GM12864 (cell line): ENCODE data around the gene OR2AE1.
"Not testable (repeated sequence)": the region's sequence is repeated elsewhere in the genome, so short reads cannot be mapped to it uniquely, and the experiment has no call there.

ENCODE experiments used
- DNase-seq: peaks from one replicate; pipeline ENCODE4 v3.0.0-alpha.2; 2011; ENCODE audit warnings: low read depth
- H3K4me3 ChIP-seq: 2 replicates; pipeline ENCODE4 v1.5.1; 2011; ENCODE audit warnings: mild to moderate bottlenecking, low read depth, low read length, control low read depth
- CTCF ChIP-seq: IDR thresholded peaks from 2 replicates; pipeline ENCODE4 v1.5.1; 2011; ENCODE audit warnings: low read depth, mild to moderate bottlenecking, moderate library complexity, low read length, control low read depth, inconsistent platforms; ENCODE audit errors: missing control alignments

The OR2AE1 gene

GRCh38 chr7:99893280-99893679 is 16.4 kb upstream of the OR2AE1 start:
- no peak for DNase-seq
- no peak for TF ChIP-seq CTCF
- no peak overlapping the region for H3K4me3 ChIP-seq

- H3K4me3 ChIP-seq, DNase-seq: not testable (repeated sequence)
Measured at GRCh38 chr7:99890348-99890747, 13.5 kb upstream of the OR2AE1 start.

GRCh38 chr7:99888366-99888765 is 11.5 kb upstream of the OR2AE1 start:
- not testable (repeated sequence) for DNase-seq, H3K4me3 ChIP-seq

- DNase-seq, result no peak
- no peak for TF ChIP-seq CTCF
- H3K4me3 ChIP-seq, result no peak overlapping the region
Measured at GRCh38 chr7:99881370-99881769, 4.5 kb upstream of the OR2AE1 start.

GRCh38 chr7:99876491-99876890 is 342 bp downstream of the OR2AE1 start:
- no peak for DNase-seq
- TF ChIP-seq CTCF, result no peak
- no peak overlapping the region for H3K4me3 ChIP-seq

GRCh38 chr7:99868246-99868645 is 8.6 kb downstream of the OR2AE1 start:
- H3K4me3 ChIP-seq, result no peak overlapping the region
- no peak for DNase-seq
- no peak for TF ChIP-seq CTCF

- DNase-seq, H3K4me3 ChIP-seq: not testable (repeated sequence)
Measured at GRCh38 chr7:99867477-99867876, 9.4 kb downstream of the OR2AE1 start.

GRCh38 chr7:99863847-99864440 is 12.9 kb downstream of the OR2AE1 start:
- DNase-seq, result no peak
- H3K4me3 ChIP-seq, result no peak overlapping the region
- no peak for TF ChIP-seq CTCF
